H1 (cell line): ENCODE data around the gene PSMA2. TPM values are rescaled to one million over a fixed set of nuclear protein-coding genes. Genes with fewer than 3 reads are reported as not detected.

Experiments used
- ATF2 ChIP-seq: IDR thresholded peaks from 2 replicates; pipeline ENCODE4 v1.6.1; 2012; ENCODE audit warnings: low read length, inconsistent platforms
- CEBPB ChIP-seq: IDR thresholded peaks from 2 replicates; pipeline ENCODE4 v1.6.1; 2012; ENCODE audit warnings: low read depth, low read length
- CTBP2 ChIP-seq: IDR thresholded peaks from 2 replicates; pipeline ENCODE4 v1.7.0; 2011; ENCODE audit warnings: borderline replicate concordance, mild to moderate bottlenecking, moderate library complexity, mixed read lengths, low read length; ENCODE audit not compliant: insufficient read depth, insufficient read length
- JUND ChIP-seq: IDR thresholded peaks from 2 replicates; pipeline ENCODE4 v1.6.1; 2011; ENCODE audit warnings: mild to moderate bottlenecking, improper control_type of control experiment, low read length
- POLR2AphosphoS5 ChIP-seq: IDR thresholded peaks from 2 replicates; pipeline ENCODE4 v1.6.1; 2011; ENCODE audit warnings: low read depth, low read length
- polyA plus RNA-seq, 7 experiments: library from polyadenylated mRNA; depleted of rRNA in 3 of 7; stranded (reverse) in 5 of 7; unstranded in 2 of 7; fragments of >200 nt in 5 of 7; fragments of 200-250 nt in 2 of 7; gene quantifications; 1 replicate in 5 of 7; 2 replicates in 1 of 7; 4 replicates in 1 of 7; pipeline versions ENCODE4 v1.2.1 to v1.2.3, GENCODE V29; 2011 to 2013; ENCODE audit warnings: missing spikeins in 2 of 7, mixed read lengths in 2 of 7
- total RNA-seq: library from RNA; stranded (reverse); fragmentation: NEBNext Ultra II Directional; extraction: Animal tissue kit (Norgen Biotek cat#: 25700); gene quantifications from 2 replicates; pipeline ENCODE4 v1.2.1, GENCODE V29; 2021

Gene PSMA2
- total and polyA plus RNA-seq, 2 of the 8 experiments (the other 6 are each of a cell fraction or from before 2014, with no cell fraction given) = 211 to 259 TPM

- TF ChIP-seq POLR2AphosphoS5 = no peak
- no peak for TF ChIP-seq CTBP2
- TF ChIP-seq ATF2 = no peak
- TF ChIP-seq CEBPB = no peak
- TF ChIP-seq JUND = no peak
Observed at GRCh38 chr7:42952328-42952727, 20.4 kb upstream of the PSMA2 start (continued).
